GM21723 (cell line): Measurements from ENCODE around the gene LY9.
A peak's percentile ranks its signal among the peaks of the same experiment; 100 is the strongest.
"Not testable (repeated sequence)": the region's sequence is repeated elsewhere in the genome, so short reads cannot be mapped to it uniquely, and the experiment has no call there.

Source experiments
- ATAC-seq: cut with Tn5 transposase; IDR thresholded peaks from one replicate; pipeline ENCODE4 v1.9.1; 2021; ENCODE audit warnings: mild to moderate bottlenecking, moderate library complexity; ENCODE audit not compliant: unreplicated experiment

Gene LY9

GRCh38 chr1:160862203-160863060 is 66.5 kb downstream of the LY9 start, which contains the start of gene CD244:
TSS of gene CD244 (minus strand) at chr1:160862887. CDS start at chr1:160862677, 210 bp downstream.
- ATAC-seq = peak; percentile 84

- ATAC-seq = no peak
These were observed 67.2 kb downstream of the LY9 start for GRCh38 chr1:160863061-160863773.

- ATAC-seq = no peak
These were observed 67.8 kb downstream of the LY9 start for GRCh38 chr1:160863774-160864131.

DNA sequence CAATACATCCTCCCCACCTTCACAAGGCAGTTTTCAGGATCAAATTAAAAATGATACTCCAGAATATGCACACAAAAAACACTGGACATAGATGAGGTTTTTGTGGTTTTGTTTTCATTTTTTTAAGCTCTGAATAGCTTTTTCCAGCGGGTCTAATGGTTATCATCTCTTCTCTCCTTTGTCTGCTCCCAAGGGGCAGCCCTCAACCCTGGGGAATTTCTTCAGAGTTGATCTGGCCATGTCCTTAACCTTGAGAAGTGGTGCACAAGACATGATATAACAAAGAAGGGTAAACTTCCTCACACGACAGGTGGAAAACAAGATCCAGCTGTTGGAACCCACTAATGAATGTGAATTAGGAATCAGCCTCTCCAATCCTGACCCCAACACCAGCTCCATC is 68.2 kb downstream of the LY9 start:
- no peak for ATAC-seq

DNA sequence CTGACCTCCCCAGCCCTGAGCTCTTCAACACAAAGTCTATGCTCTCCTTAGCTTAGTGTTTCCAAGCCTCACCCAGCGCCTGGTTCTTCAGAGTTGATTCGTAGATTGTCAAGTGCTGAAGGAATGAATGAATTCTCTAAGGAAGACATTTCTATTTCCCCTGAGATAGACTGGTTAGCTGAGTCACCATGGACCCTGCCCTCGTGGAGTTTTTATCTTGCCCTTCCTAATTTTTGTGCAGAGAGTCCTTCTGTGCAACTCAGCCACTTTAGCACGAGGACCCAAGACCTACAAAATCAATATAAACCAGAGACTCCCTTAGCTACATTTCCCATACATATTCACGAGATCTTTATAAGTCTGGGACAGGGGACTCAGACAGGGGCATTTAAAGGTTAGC is 69.4 kb downstream of the LY9 start:
- no peak for ATAC-seq

GRCh38 chr1:160866001-160866694 is 70.2 kb downstream of the LY9 start:
- no peak for ATAC-seq

DNA sequence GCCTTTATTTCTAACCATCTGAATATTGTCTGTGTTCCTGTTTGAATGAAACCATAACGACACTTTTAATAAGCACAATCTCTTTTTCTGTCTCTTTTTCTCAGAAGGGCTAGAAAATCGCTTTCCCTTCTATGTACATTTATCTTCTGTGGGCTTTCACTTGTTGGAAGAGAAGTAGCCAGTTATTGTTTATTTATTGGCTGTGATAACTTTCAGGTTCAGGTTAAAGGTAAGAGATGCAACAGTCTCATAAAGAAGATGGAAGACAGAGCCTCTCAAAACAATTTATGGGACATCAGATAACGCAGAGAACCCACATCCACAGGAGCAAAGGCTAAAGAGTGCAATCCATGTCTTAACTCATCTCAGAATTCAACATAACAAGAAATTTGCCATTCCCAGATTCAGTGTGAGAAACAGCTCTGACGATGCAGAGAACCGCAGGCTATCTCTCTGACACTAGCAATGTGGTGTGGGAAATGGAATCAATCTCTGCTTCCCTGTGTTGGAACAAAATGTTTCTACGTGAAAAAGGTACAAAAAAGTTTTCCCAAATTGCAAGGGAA is 70.8 kb downstream of the LY9 start:
- no peak for ATAC-seq

DNA sequence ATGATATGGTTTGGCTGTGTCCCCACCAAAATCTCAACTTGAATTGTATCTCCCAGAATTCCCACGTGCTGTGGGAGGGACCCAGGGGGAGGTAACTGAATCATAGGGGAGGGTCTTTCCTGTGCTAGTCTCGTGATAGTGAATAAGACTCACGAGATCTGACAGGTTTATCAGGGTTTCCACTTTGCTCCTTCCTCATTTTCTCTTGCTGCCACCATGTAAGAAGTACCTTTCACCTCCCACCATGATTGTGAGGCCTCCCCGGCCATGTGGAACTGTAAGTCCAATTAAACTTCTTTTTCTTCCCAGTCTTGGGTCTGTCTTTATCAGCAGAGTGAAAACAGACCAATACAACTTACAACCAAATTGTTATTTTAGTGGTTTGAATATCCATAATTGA is 71.7 kb downstream of the LY9 start:
- ATAC-seq = not testable (repeated sequence)

DNA sequence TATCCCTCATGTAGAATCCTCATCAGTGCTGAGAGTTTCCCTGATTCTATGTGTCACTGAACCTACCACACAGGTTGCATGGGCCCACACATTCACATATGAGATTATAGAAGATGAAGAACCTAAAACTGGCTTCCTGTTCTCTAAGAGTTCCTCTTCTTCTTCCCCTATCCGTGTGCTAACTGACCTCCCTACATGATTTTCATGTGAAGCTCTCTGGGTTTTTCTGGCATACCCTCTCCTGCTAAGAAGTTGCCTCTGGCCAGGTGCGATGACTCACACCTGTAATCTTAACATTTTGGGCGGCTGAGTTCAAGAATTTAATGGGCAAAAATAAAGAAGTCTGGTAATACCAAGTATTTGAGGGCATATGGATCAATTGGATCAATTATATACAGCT is 72.2 kb downstream of the LY9 start:
- no peak for ATAC-seq

- no peak for ATAC-seq
These were observed 79.0 kb downstream of the LY9 start for GRCh38 chr1:160874935-160875334.

DNA sequence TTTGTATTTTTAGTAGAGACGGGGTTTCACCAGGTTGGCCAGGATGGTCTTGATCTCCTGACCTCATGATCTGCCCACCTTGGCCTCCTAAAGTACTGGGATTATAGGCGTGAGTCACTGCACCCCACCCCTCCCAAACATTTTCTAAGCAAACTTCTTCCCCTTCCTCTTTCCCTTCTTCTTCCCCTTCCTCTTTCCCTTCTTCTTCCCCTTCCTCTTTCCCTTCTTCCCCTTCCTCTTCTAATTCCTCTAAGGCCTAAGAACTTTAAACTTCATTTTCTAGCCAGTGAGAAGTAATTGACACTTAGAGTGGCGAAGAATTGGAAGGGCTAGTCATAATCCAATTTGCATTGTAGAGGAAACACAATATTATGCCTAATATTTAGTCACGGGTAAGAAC is 79.6 kb downstream of the LY9 start:
- ATAC-seq = not testable (repeated sequence)

- ATAC-seq = no peak
These were observed 80.3 kb downstream of the LY9 start for GRCh38 chr1:160876311-160876710.

- ATAC-seq = no peak
These were observed 81.2 kb downstream of the LY9 start for GRCh38 chr1:160877221-160877620.
